ENCODE results near the gene C1QTNF5.

C1QTNF5 gene

DNA sequence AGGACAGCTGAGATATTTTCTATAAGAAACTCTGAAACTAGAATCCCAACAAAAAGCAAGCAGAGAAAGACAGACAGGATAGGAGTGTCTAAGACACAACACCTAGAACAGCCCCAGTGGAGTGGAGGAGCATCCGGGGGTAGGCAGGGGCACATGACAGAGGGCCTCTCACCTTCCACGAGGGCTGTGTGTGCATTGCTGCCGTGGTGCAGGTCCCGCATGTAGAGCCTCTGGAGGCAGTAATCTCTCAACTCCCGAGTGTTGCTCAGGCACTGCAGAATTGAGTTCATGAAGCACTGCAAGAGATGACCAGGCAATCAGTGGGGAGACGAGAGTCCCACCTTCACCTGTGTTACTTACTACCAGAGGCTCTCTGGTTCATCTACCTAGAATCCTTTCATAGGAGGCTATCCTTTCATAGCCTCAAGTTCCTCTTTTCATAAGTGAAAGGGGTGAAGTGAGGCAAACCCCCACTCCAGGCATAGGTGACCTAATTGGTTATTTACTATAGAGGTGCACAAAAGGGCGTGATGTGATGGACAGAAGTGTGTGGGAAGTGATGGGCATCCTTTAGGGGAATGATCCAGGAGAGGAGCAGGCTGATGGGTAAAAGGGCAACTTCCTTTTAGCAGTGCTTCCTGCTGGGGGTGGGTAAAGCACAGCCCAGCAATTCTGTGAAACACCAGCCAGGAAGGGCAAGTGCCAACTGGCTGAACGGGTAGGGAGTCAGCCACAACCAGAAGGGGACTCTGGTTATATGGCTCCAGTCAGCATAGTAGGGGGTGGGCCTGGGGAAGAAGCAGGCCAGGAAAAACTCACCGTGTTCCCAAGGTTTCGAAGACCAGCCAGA lies 18.9 kb upstream of the C1QTNF5 start:
- in situ Hi-C loops (cut with HindIII; ENCODE audit: low sequenced_read_pairs), result loop anchor here (25.0 kb wide), 1 partner anchor 353 kb away; no protein-coding TSS in a partner anchor
- TF ChIP-seq CTCF (IDR thresholded peaks at IDR 0.05; ENCODE audit: low read depth, low read length, missing control alignments), result no peak
- DNase-seq (ENCODE audit: low read depth), result no peak
- H3K4me3 ChIP-seq (ENCODE audit: low read depth, low read length), result no peak overlapping the region

DNA sequence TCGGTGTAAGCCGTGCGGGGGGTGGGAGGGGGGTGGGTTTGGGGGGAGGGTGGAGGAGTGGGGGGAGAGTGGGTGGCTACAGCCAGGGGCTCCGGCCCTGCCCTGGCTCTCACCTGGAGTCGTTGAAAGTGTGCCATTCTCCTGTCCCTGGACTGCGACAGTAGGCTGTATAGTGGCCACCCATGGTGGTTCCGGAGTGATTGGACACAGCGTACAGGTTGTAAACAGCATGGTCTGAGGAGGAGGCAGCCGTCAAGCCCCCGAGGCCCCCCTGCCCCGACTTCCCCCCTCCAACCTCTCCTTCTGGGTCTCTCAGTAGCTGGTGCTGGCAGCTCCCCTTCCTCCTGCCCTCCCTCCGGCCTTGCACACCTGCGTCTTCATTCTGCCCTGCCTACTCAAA lies 16.4 kb upstream of the C1QTNF5 start:
- in situ Hi-C loops (cut with HindIII; ENCODE audit: low sequenced_read_pairs), result loop anchor here (25.0 kb wide), 1 partner anchor 355 kb away; no protein-coding TSS in a partner anchor
- no peak for DNase-seq (ENCODE audit: low read depth)
- H3K4me3 ChIP-seq (ENCODE audit: low read depth, low read length), result peak overlapping the region; percentile 53
- TF ChIP-seq CTCF (IDR thresholded peaks at IDR 0.05; ENCODE audit: low read depth, low read length, missing control alignments), result no peak

DNA sequence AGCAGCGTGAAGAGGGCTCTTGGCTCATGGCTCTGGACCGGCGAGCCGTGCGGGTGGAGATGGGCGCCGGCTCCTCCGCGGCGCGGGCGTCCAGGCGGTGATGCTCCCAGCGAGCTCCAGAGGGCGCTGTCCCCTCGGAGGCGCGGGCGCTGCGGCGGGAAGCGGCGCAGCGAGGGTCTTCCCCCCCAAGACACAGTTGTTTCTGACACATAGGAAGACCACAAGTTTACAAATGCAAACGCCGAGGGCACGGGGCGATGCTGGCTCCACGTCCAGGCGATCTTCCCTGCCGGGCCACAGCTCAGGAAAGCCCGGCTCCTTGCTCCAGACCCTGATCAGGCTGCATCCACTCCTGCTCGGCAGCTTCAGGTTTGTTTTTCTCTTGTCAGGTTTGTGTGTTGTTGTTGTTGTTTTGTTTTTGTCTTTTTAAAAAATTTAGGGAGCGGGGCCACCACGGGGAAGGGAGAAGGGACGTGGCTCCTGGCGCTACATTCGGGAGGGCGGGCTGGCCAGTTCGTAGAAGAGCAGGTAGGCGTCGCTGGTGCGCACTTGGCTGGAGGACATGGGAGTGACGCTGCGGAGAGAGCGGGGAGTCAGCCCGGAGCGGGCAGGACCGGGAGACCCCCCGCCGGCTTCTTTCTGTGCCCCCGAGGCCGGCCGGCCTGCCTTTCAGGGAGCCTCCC lies 15.8 kb upstream of the C1QTNF5 start:
- peak overlapping the region; percentile 53 for H3K4me3 ChIP-seq (ENCODE audit: low read depth, low read length)
- DNase-seq (ENCODE audit: low read depth), result no peak
- peak; percentile 81 for TF ChIP-seq CTCF (IDR thresholded peaks at IDR 0.05; ENCODE audit: low read depth, low read length, missing control alignments)
- in situ Hi-C loops (cut with HindIII; ENCODE audit: low sequenced_read_pairs), result loop anchor here (25.0 kb wide), 1 partner anchor 356 kb away; no protein-coding TSS in a partner anchor

DNA sequence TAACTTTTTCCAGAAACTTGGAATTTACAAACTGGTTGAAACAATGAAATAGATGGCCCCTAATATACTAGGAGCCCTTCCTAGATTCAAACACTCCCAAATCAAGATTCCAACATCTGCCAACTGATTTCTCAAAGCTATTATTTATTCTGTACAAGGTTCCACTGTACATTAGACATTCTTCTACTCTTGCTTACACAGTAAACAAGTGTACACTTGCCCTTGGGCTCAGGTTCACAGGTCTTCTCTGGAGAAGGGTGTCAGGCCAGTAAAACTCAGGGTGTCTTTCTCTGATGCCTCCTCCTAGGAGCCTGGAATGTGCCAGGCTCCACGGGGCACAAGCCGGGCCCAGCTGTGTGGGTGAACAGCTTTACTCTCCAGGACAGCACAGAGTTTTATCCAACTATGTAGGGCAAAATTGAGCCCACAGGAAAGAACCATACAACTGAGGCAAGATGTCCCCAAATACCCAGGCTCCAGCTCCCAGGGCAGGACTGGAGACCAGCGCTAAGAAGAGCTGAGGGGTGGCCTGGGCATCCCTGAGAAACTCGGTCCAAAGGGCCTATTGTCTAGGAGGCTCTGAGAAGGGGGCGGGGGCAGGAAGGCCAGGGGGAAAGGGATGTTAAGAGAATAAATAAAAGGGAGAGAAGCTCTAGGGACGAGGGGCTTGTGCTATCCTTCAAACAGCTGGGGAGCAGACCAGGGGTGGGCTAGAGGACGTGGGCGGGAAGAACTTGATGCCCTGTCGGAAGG lies 14.6 kb upstream of the C1QTNF5 start:
- in situ Hi-C loops (cut with HindIII; ENCODE audit: low sequenced_read_pairs), result loop anchor here (25.0 kb wide), 1 partner anchor 357 kb away; no protein-coding TSS in a partner anchor
- H3K4me3 ChIP-seq (ENCODE audit: low read depth, low read length), result no peak overlapping the region
- no peak for TF ChIP-seq CTCF (IDR thresholded peaks at IDR 0.05; ENCODE audit: low read depth, low read length, missing control alignments)
- DNase-seq (ENCODE audit: low read depth), result no peak

GRCh38 chr11:119352857-119353260 lies 12.2 kb upstream of the C1QTNF5 start:
- H3K4me3 ChIP-seq (ENCODE audit: low read depth, low read length), result no peak overlapping the region
- DNase-seq (ENCODE audit: low read depth), result no peak
- in situ Hi-C loops (cut with HindIII; ENCODE audit: low sequenced_read_pairs), result loop anchor here (5.0 to 25.0 kb wide), 2 partner anchors 74 to 359 kb away; no protein-coding TSS in a partner anchor
- TF ChIP-seq CTCF (IDR thresholded peaks at IDR 0.05; ENCODE audit: low read depth, low read length, missing control alignments), result no peak

GRCh38 chr11:119351232-119351631 lies 10.5 kb upstream of the C1QTNF5 start:
- DNase-seq (ENCODE audit: low read depth), result no peak
- TF ChIP-seq CTCF (IDR thresholded peaks at IDR 0.05; ENCODE audit: low read depth, low read length, missing control alignments), result no peak
- H3K4me3 ChIP-seq (ENCODE audit: low read depth, low read length), result no peak overlapping the region
- in situ Hi-C loops (cut with HindIII; ENCODE audit: low sequenced_read_pairs), result loop anchor here (5.0 to 25.0 kb wide), 2 partner anchors 76 to 361 kb away; no protein-coding TSS in a partner anchor
